ENCODE results near the gene OR8H2. TPM values are rescaled to one million over a fixed set of nuclear protein-coding genes. Genes with fewer than 3 reads are reported as not detected.
"Not testable (repeated sequence)": the region's sequence is repeated elsewhere in the genome, so short reads cannot be mapped to it uniquely, and the experiment has no call there.

OR8H2 gene
- total RNA-seq, 2 donors from 2014 or later, result 0.57 TPM; not detected in 1

DNA sequence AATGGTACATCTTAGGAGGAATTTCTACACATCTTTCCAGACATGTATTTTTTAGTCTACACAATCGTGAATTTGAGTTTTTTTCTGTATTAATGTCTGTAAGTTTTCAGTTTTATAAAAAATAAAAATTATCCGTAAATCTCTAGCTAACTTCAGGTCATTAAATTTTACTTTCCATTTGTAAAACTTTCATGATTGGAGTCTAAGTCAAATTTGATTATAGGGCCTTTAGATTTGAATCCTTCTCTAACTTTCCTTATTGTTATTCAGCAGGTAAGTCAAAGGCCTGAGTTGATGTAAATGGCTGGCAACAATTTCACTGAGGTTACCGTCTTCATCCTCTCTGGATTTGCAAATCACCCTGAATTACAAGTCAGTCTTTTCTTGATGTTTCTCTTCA lies 10.5 kb upstream of the OR8H2 start, which contains the start of gene OR8I2:
TSS of gene OR8I2 (plus strand) at position 301 of the 400 bp plus-strand sequence. CDS start at position 301, 0 bp downstream.
- H3K4me3 ChIP-seq, result no peak within 1 kb of the TSS
- WGBS, result 57% methylated on average over 3 of the region's 3 CpGs

DNA sequence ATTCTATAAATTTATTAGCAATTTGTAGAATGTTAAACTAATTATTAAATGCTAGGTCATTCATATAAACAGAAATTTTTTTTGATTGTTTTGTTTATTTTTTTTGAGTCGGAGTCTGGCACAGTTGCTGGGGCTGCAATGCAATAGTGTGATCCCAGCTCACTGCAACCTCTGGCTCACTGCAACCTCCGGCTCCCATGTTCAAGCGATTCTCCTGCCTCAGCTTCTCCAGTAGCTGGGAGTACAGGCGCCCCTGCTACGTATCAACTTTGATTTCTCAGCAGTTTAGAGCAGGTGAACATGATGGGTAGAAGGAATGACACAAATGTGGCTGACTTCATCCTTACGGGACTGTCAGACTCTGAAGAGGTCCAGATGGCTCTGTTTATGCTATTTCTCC lies 18.6 kb downstream of the OR8H2 start, which contains the start of gene OR8H3:
TSS of gene OR8H3 (plus strand) at position 301 of the 400 bp plus-strand sequence. CDS start at position 301, 0 bp downstream.
- H3K9me3 ChIP-seq, result no peaks in the 10 kb centered on the region
- no peak within 1 kb of the TSS for H3K27ac ChIP-seq
- WGBS, result 84% methylated on average over 6 of the region's 6 CpGs
- DNase-seq (ENCODE audit: low spot score), result no peak
- TF ChIP-seq POLR2A (IDR thresholded peaks at IDR 0.05) (no peak), CTCF (IDR thresholded peaks at IDR 0.05) (no peak)
- no peaks in the 10 kb centered on the region for H3K27me3 ChIP-seq (replicated peaks; ENCODE audit: insufficient read depth)
- H3K36me3 ChIP-seq, result no peaks in the 10 kb centered on the region
- intact Hi-C loops (cut with DNase I), result no loop called here
- H3K4me1 ChIP-seq (replicated peaks), result no peaks in the 10 kb centered on the region
- H3K4me3 ChIP-seq, result no peak within 1 kb of the TSS

More for the DNA sequence above, 10.5 kb upstream of the OR8H2 start, which contains the start of gene OR8I2:
- Histone ChIP-seq H3K4me1 (replicated peaks) (no peaks in the 10 kb centered on the region), H3K9me3 (no peaks in the 10 kb centered on the region), H3K36me3 (no peaks in the 10 kb centered on the region), H3K27ac (no peak within 1 kb of the TSS), H3K27me3 (replicated peaks; ENCODE audit: insufficient read depth) (no peaks in the 10 kb centered on the region)
- intact Hi-C loops (cut with DNase I), result no loop called here
- no peak for DNase-seq (ENCODE audit: low spot score)
- TF ChIP-seq POLR2AphosphoS5 (IDR thresholded peaks at IDR 0.05) (no peak), CTCF (IDR thresholded peaks at IDR 0.05) (no peak), POLR2A (IDR thresholded peaks at IDR 0.05) (no peak)

DNA sequence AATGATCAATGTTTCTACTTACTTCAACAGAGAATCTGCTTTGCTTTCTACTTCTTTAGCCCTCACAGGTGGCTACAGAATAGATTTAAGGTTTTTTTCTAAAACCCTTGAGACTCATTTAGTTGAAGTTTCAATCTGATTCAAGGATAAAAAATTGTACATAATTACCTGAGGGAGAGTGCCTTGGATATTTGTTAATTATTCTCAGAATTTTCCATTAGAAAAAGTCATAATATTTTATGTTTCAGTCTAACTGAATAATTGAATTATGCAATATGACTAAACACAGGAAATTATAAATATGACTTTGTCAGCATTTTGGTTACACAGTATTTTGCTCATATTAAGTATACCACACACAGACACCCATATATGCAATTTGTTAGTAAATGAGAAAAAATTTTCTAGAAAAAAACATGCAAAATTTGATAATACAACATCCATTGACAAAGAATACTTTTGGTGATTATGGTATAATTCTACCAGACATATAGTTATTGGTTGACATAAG lies 36.7 kb downstream of the OR8H2 start, which contains the start of gene OR8J3:
TSS of gene OR8J3 (minus strand) at position 51 of the 511 bp plus-strand sequence. CDS start 2,483 bp downstream, outside the sequence.
- Histone ChIP-seq H3K9me3 (no peaks in the 10 kb centered on the region), H3K27ac (no peak within 1 kb of the TSS), H3K36me3 (no peaks in the 10 kb centered on the region), H3K4me1 (replicated peaks) (no peaks in the 10 kb centered on the region), H3K4me3 (no peak within 1 kb of the TSS), H3K27me3 (replicated peaks; ENCODE audit: insufficient read depth) (no peaks in the 10 kb centered on the region)
- DNase-seq (ENCODE audit: low spot score), result no peak
- intact Hi-C loops (cut with DNase I), result no loop called here
- TF ChIP-seq CTCF (IDR thresholded peaks at IDR 0.05) (no peak), POLR2A (IDR thresholded peaks at IDR 0.05) (no peak), POLR2AphosphoS5 (IDR thresholded peaks at IDR 0.05) (no peak)

DNA sequence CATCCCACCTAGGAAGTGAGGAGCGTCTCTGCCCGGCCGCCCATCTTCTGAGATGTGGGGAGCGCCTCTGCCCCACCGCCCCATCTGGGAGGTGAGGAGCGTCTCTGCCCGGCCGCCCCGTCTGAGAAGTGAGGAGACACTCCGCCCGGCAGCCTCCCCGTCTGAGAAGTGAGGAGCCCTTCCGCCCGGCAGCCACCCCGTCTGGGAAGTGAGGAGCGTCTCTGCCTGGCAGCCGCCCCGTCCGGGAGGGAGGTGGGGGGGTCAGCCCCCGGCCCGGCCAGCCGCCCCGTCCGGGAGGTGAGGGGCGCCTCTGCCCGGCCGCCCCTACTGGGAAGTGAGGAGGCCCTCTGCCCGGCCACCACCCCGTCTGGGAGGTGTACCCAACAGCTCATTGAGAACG lies 40.2 kb downstream of the OR8H2 start:
- H3K9me3 ChIP-seq; H3K36me3 ChIP-seq; H3K4me3 ChIP-seq; H3K27ac ChIP-seq; H3K27me3 ChIP-seq (replicated peaks; ENCODE audit: insufficient read depth); DNase-seq (ENCODE audit: low spot score); H3K4me1 ChIP-seq (replicated peaks); intact Hi-C loops (cut with DNase I): not testable (repeated sequence)
- WGBS, result 92% methylated on average over 16 of the region's 30 CpGs

DNA sequence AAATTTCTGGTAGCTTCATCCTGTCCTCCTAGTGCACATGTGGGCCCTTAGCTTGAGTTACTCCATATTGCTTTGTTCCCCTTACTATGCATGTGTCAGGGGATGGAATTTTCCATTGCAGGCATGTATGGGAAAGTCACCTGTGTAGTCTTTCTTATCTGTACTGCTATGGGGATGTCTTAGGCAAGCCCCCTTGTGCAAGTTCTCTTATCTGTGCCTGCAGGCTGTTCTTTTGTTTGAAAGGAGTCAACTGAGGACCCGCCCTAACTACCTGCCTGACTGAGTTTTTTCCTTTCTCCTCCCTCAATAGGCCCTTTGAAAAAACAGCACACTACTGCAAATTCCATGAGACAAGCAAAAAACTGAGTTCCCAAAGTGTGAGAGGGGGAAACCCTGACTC lies 47.9 kb downstream of the OR8H2 start:
- Histone ChIP-seq H3K9me3 (no peaks in the 10 kb centered on the region), H3K4me3 (no peak overlapping the region), H3K4me1 (replicated peaks) (no peaks in the 10 kb centered on the region), H3K27me3 (replicated peaks; ENCODE audit: insufficient read depth) (no peaks in the 10 kb centered on the region), H3K27ac (no peak overlapping the region), H3K36me3 (no peaks in the 10 kb centered on the region)
- no peak for DNase-seq (ENCODE audit: low spot score)
- intact Hi-C loops (cut with DNase I), result no loop called here
- 78% methylated on average over 1 of the region's 1 CpG for WGBS
- TF ChIP-seq POLR2A (IDR thresholded peaks at IDR 0.05) (no peak), CTCF (IDR thresholded peaks at IDR 0.05) (no peak), POLR2AphosphoS5 (IDR thresholded peaks at IDR 0.05) (no peak)

Measured in prostate gland (tissue), 2 donors.